IMR-90 (cell line): ENCODE results near the gene KIAA0825. TPM values are rescaled to one million over a fixed set of nuclear protein-coding genes. Genes with fewer than 3 reads are reported as not detected.

Experiments
- ATAC-seq: fragments of 200-7000 bp; cut with Tn5 transposase; 2 replicates; pipeline ENCODE4 v1.9.1; 2020; ENCODE audit warnings: low read depth, mild to moderate bottlenecking, moderate library complexity
- BruUV-seq: library from RNA; stranded (reverse); fragments of 400-500 nt; replicated peaks from 2 replicates; lab custom pipeline; 2021; lab: Mats Ljungman, UMichigan
- CTCF ChIA-PET: fragments of 300-600 bp; formaldehyde crosslinking; extraction: SDS; loops from one replicate; lab custom pipeline; 2021; ENCODE audit warnings: antibody characterized with exemption; lab: Yijun Ruan, JAX
- POLR2A ChIA-PET: fragments of 300-600 bp; sonication (Branson Sonifier 250); formaldehyde crosslinking; loops from one replicate; lab custom pipeline; 2022; ENCODE audit warnings: antibody characterized with exemption; ENCODE audit not compliant: unreplicated experiment; lab: Charles Lee
- DNase-seq: peaks from one replicate; pipeline ENCODE4 v3.0.0; 2013
- H2AFZ ChIP-seq: replicated peaks from 2 replicates; pipeline ENCODE3; 2013; ENCODE audit warnings: low read length, mild to moderate bottlenecking; ENCODE audit not compliant: poor library complexity
- H2AK5ac ChIP-seq: 2 replicates; pipeline ENCODE4 v1.6.1; 2013; ENCODE audit warnings: low read depth, low read length, inconsistent platforms
- H2AK9ac ChIP-seq: replicated peaks from 2 replicates; pipeline ENCODE3; 2013; ENCODE audit warnings: mild to moderate bottlenecking, low read depth, low read length, moderate library complexity; ENCODE audit not compliant: poor library complexity
- H2BK120ac ChIP-seq: 2 replicates; pipeline ENCODE4 v1.6.1; 2013; ENCODE audit warnings: low read depth, low read length, inconsistent platforms
- H2BK15ac ChIP-seq: 3 replicates; pipeline ENCODE4 v1.6.1; 2013; ENCODE audit warnings: low read depth, low read length, inconsistent platforms
- H2BK20ac ChIP-seq: 2 replicates; pipeline ENCODE4 v1.6.1; 2013; ENCODE audit warnings: low read depth, mild to moderate bottlenecking, inconsistent platforms, low read length, moderate library complexity
- H2BK5ac ChIP-seq: 2 replicates; pipeline ENCODE4 v1.6.1; 2013; ENCODE audit warnings: mild to moderate bottlenecking, low read depth, low read length, inconsistent platforms; ENCODE audit not compliant: poor library complexity, severe bottlenecking
- H3K14ac ChIP-seq: replicated peaks from 2 replicates; pipeline ENCODE4 v1.6.1; 2013; ENCODE audit warnings: low read depth, low read length, inconsistent platforms
- H3K18ac ChIP-seq: 2 replicates; pipeline ENCODE4 v1.6.1; 2013; ENCODE audit warnings: low read depth, low read length, control low read depth
- H3K23ac ChIP-seq: 2 replicates; pipeline ENCODE4 v1.6.1; 2013; ENCODE audit warnings: low read depth, low read length, inconsistent platforms
- H3K27ac ChIP-seq: 2 replicates; pipeline ENCODE4 v1.5.1; 2013; ENCODE audit warnings: mild to moderate bottlenecking, control low read depth, low read length; ENCODE audit not compliant: insufficient read depth
- H3K27me3 ChIP-seq: 2 replicates; pipeline ENCODE4 v1.6.1; 2013; ENCODE audit warnings: low read length; ENCODE audit not compliant: control insufficient read depth, insufficient read depth
- H3K36me3 ChIP-seq: 2 replicates; pipeline ENCODE4 v1.6.1; 2013; ENCODE audit warnings: low read length, mixed read lengths; ENCODE audit not compliant: control insufficient read depth, insufficient read depth
- H3K4ac ChIP-seq: 2 replicates; pipeline ENCODE4 v1.6.1; 2013; ENCODE audit warnings: low read depth, low read length, inconsistent platforms
- H3K4me1 ChIP-seq: 2 replicates; pipeline ENCODE4 v1.6.1; 2013; ENCODE audit warnings: low read length, mixed read lengths; ENCODE audit not compliant: control insufficient read depth, insufficient read depth
- H3K4me2 ChIP-seq: 2 replicates; pipeline ENCODE4 v1.6.1; 2013; ENCODE audit warnings: low read depth, mild to moderate bottlenecking, control low read depth, low read length, moderate library complexity
- H3K4me3 ChIP-seq: 2 replicates; pipeline ENCODE4 v1.5.1; 2013; ENCODE audit warnings: low read depth, mild to moderate bottlenecking, control low read depth, low read length, moderate library complexity; ENCODE audit not compliant: insufficient read depth
- H3K56ac ChIP-seq: 2 replicates; pipeline ENCODE4 v1.6.1; 2013; ENCODE audit warnings: low read length, inconsistent platforms; ENCODE audit not compliant: insufficient read depth; ENCODE audit errors: extremely low read depth
- H3K79me1 ChIP-seq, 2 experiments: 2 replicates each; pipeline ENCODE4 v1.6.1; 2013; ENCODE audit warnings: low read length in 2 of 2, inconsistent platforms in 1 of 2, low read depth in 1 of 2
- H3K9ac ChIP-seq: 2 replicates; pipeline ENCODE4 v1.6.1; 2013; ENCODE audit warnings: low read depth, low read length, control low read depth
- H3K9me1 ChIP-seq: 2 replicates; pipeline ENCODE4 v1.6.1; 2013; ENCODE audit warnings: low read length, inconsistent platforms; ENCODE audit not compliant: insufficient read depth
- H3K9me3 ChIP-seq: 2 replicates; pipeline ENCODE4 v1.6.1; 2013; ENCODE audit warnings: low read length; ENCODE audit not compliant: control insufficient read depth, insufficient read depth
- H4K20me1 ChIP-seq: 2 replicates; pipeline ENCODE4 v1.6.1; 2013; ENCODE audit warnings: low read length, inconsistent platforms; ENCODE audit not compliant: insufficient read depth
- H4K5ac ChIP-seq: 2 replicates; pipeline ENCODE4 v1.6.1; 2013; ENCODE audit warnings: mild to moderate bottlenecking, low read depth, low read length, control low read depth
- H4K8ac ChIP-seq, 2 experiments: 2 replicates each; pipeline ENCODE4 v1.6.1; 2013; ENCODE audit warnings: low read depth in 2 of 2, low read length in 2 of 2, control low read depth in 1 of 2, inconsistent platforms in 1 of 2
- H4K91ac ChIP-seq: 2 replicates; pipeline ENCODE4 v1.6.1; 2013; ENCODE audit warnings: low read depth, low read length, inconsistent platforms; ENCODE audit not compliant: insufficient read depth
- BHLHE40 ChIP-seq: fragments of 150-350 bp; IDR thresholded peaks from 2 replicates; pipeline ENCODE4 v1.6.1; 2016; ENCODE audit warnings: mild to moderate bottlenecking, low read depth, low read length
- CEBPB ChIP-seq: IDR thresholded peaks from 2 replicates; pipeline ENCODE4 v1.6.1; 2012; ENCODE audit warnings: low read depth, low read length, improper control_type of control experiment
- CHD1 ChIP-seq: IDR thresholded peaks from 2 replicates; pipeline ENCODE4 v1.6.1; 2012; ENCODE audit warnings: low read depth, low read length, improper control_type of control experiment
- FOS ChIP-seq: fragments of 150-350 bp; IDR thresholded peaks from 2 replicates; pipeline ENCODE4 v1.6.1; 2016; ENCODE audit warnings: low read depth, low read length
- MAFK ChIP-seq: IDR thresholded peaks from 2 replicates; pipeline ENCODE4 v1.6.1; 2012; ENCODE audit warnings: low read depth, low read length, improper control_type of control experiment
- MAZ ChIP-seq: IDR thresholded peaks from 2 replicates; pipeline ENCODE4 v1.6.1; 2012; ENCODE audit warnings: low read depth, mild to moderate bottlenecking, low read length, improper control_type of control experiment, moderate library complexity, borderline replicate concordance
- MXI1 ChIP-seq: IDR thresholded peaks from 2 replicates; pipeline ENCODE4 v1.6.1; 2012; ENCODE audit warnings: low read depth, mild to moderate bottlenecking, low read length, moderate library complexity, borderline replicate concordance
- NFE2L2 ChIP-seq: fragments of 150-350 bp; IDR thresholded peaks from 2 replicates; pipeline ENCODE4 v1.6.1; 2016; ENCODE audit warnings: low read depth, mild to moderate bottlenecking, low read length
- POLR2A ChIP-seq: IDR thresholded peaks from 2 replicates; pipeline ENCODE4 v1.6.1; 2012; ENCODE audit warnings: mild to moderate bottlenecking, low read depth, low read length
- RAD21 ChIP-seq: IDR thresholded peaks from 2 replicates; pipeline ENCODE4 v1.6.1; 2012; ENCODE audit warnings: low read length, improper control_type of control experiment
- RCOR1 ChIP-seq: IDR thresholded peaks from 2 replicates; pipeline ENCODE4 v1.6.1; 2012; ENCODE audit warnings: mild to moderate bottlenecking, low read length, improper control_type of control experiment; ENCODE audit not compliant: insufficient replicate concordance
- RFX5 ChIP-seq: IDR thresholded peaks from 2 replicates; pipeline ENCODE4 v1.8.0; 2012; ENCODE audit warnings: low read depth, mild to moderate bottlenecking, low read length, moderate library complexity
- SMC3 ChIP-seq: fragments of 150-350 bp; IDR thresholded peaks from 2 replicates; pipeline ENCODE4 v1.6.1; 2016; ENCODE audit warnings: low read depth, mild to moderate bottlenecking, antibody characterized with exemption, low read length, moderate library complexity
- WGBS, 2 experiments: methylation state at CpG; one replicate each; pipeline versions ENCODE4 v1.1.5 to v1.1.7; 2013; ENCODE audit warnings: missing lambda C conversion rate in 2 of 2; ENCODE audit not compliant: insufficient read length in 1 of 2; ENCODE audit errors: extremely low coverage in 2 of 2; 5-methylcytosine and 5-hydroxymethylcytosine counted together
- dilution Hi-C: fragments of 300-500 bp; cut with HindIII; formaldehyde crosslinking; loops from one replicate; pipeline ENCODE4 v1.14.3; 2018; ENCODE audit warnings: low sequenced_read_pairs; ENCODE audit not compliant: unreplicated experiment
- in situ Hi-C: fragments of 300-500 bp; cut with MboI; formaldehyde crosslinking; loops from 3 replicates; pipeline ENCODE4 v1.14.3; 2019; ENCODE audit warnings: low sequenced_read_pairs, inconsistent platforms, mixed read lengths
- intact Hi-C: fragments of 100-400 bp; cut with micrococcal nuclease; formaldehyde crosslinking; loops from 2 replicates; pipeline ENCODE4 v1.10.0; 2022
- polyA plus RNA-seq, 3 experiments: library from polyadenylated mRNA; depleted of rRNA; stranded (reverse); fragments of >200 nt; gene quantifications; 2 replicates each; pipeline ENCODE4 v1.2.3, GENCODE V29; 2012; ENCODE audit warnings: low replicate concordance in 1 of 3
- total RNA-seq: library from RNA; depleted of rRNA; stranded (reverse); fragments of >200 nt; gene quantifications from 2 replicates; pipeline ENCODE4 v1.2.3, GENCODE V29; 2012
- TF ChIP-seq, protein P1 (sequence below): fragments of 150-350 bp; IDR thresholded peaks from 2 replicates; pipeline ENCODE4 v1.6.1; 2017; ENCODE audit warnings: mild to moderate bottlenecking, antibody characterized with exemption, low read length, low read depth
- TF ChIP-seq, protein P2 (sequence below): conservative IDR thresholded peaks from 2 replicates; pipeline ENCODE4 v1.5.1; 2012; ENCODE audit warnings: mild to moderate bottlenecking, low read depth, low read length, improper control_type of control experiment
- TF ChIP-seq, protein P3 (sequence below): fragments of 150-350 bp; IDR thresholded peaks from 2 replicates; pipeline ENCODE4 v1.6.1; 2016; ENCODE audit warnings: low read depth, mild to moderate bottlenecking, low read length, moderate library complexity, borderline replicate concordance

Gene KIAA0825
- total and polyA plus RNA-seq, 2 of the 4 experiments (the other 2 are of a cell fraction) = 0.46 to 1.8 TPM

DNA sequence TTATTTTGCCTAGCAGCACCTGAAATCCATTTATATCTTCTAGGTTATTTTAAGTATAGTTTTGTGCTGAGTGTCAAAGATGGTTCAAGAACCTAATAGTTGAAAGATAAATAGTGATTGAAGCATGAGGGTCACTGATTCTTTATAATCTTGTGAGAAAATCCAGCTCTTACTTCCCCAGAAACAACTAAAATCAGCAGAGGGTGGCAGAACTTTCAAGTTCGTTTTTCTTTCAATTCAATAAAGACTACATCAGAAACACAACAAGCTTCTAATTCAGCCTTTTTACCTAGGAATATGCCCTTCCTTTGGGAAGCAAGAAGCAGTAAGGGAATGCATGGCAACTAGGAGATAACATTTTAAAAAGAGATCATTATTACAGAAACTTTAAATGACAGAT is 202.6 kb downstream of the KIAA0825 start:
- POLR2A ChIA-PET = no interaction called here

More for the DNA sequence above, 202.6 kb downstream of the KIAA0825 start:
- no peak overlapping the region for H2BK15ac ChIP-seq
- H4K20me1 ChIP-seq = no peaks in the 10 kb centered on the region
- H3K9ac ChIP-seq = no peak overlapping the region
- H3K14ac ChIP-seq = no peak overlapping the region
- WGBS, 2 experiments = no CpG with 5 or more reads among the region's 1 CpG
- no peak overlapping the region for H2AFZ ChIP-seq
- H3K9me1 ChIP-seq = no peaks in the 10 kb centered on the region
- no peak overlapping the region for H3K4me2 ChIP-seq
- H2BK20ac ChIP-seq = no peak overlapping the region
- no peak overlapping the region for H2AK5ac ChIP-seq
- no peak overlapping the region for H2BK120ac ChIP-seq
- no peak overlapping the region for H4K5ac ChIP-seq
- H2BK5ac ChIP-seq = no peak overlapping the region
- dilution Hi-C loops (no loop called here), intact Hi-C loops (no loop called here), in situ Hi-C loops (no loop called here)
- DNase-seq = no peak
- H3K36me3 ChIP-seq = no peaks in the 10 kb centered on the region
- H3K27ac ChIP-seq = no peak overlapping the region
- H3K4me1 ChIP-seq = no peaks in the 10 kb centered on the region
- CTCF ChIA-PET = no interaction called here
- H4K8ac ChIP-seq = no peak overlapping the region
- no peak overlapping the region for H3K56ac ChIP-seq
- H3K18ac ChIP-seq = no peak overlapping the region
- no peak overlapping the region for H3K4ac ChIP-seq
- ATAC-seq = no peak
- no peaks in the 10 kb centered on the region for H3K9me3 ChIP-seq
- no peak overlapping the region for H2AK9ac ChIP-seq
- H3K27me3 ChIP-seq = no peaks in the 10 kb centered on the region
- no TSS peak for BruUV-seq
- H3K23ac ChIP-seq = no peak overlapping the region
- no peaks in the 10 kb centered on the region for H3K79me1 ChIP-seq
- no peak overlapping the region for H3K4me3 ChIP-seq
- TF ChIP-seq RAD21 (no peak), MAFK (no peak), POLR2A (no peak), FOS (no peak), CHD1 (no peak), MXI1 (no peak), NFE2L2 (no peak), MAZ (no peak), RFX5 (no peak), CEBPB (no peak), RCOR1 (no peak), BHLHE40 (no peak), SMC3 (no peak)
- TF ChIP-seq, protein P1, sequence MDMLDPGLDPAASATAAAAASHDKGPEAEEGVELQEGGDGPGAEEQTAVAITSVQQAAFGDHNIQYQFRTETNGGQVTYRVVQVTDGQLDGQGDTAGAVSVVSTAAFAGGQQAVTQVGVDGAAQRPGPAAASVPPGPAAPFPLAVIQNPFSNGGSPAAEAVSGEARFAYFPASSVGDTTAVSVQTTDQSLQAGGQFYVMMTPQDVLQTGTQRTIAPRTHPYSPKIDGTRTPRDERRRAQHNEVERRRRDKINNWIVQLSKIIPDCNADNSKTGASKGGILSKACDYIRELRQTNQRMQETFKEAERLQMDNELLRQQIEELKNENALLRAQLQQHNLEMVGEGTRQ = no peak
- TF ChIP-seq, protein P2, sequence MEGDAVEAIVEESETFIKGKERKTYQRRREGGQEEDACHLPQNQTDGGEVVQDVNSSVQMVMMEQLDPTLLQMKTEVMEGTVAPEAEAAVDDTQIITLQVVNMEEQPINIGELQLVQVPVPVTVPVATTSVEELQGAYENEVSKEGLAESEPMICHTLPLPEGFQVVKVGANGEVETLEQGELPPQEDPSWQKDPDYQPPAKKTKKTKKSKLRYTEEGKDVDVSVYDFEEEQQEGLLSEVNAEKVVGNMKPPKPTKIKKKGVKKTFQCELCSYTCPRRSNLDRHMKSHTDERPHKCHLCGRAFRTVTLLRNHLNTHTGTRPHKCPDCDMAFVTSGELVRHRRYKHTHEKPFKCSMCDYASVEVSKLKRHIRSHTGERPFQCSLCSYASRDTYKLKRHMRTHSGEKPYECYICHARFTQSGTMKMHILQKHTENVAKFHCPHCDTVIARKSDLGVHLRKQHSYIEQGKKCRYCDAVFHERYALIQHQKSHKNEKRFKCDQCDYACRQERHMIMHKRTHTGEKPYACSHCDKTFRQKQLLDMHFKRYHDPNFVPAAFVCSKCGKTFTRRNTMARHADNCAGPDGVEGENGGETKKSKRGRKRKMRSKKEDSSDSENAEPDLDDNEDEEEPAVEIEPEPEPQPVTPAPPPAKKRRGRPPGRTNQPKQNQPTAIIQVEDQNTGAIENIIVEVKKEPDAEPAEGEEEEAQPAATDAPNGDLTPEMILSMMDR = no peak
- TF ChIP-seq, protein P3, sequence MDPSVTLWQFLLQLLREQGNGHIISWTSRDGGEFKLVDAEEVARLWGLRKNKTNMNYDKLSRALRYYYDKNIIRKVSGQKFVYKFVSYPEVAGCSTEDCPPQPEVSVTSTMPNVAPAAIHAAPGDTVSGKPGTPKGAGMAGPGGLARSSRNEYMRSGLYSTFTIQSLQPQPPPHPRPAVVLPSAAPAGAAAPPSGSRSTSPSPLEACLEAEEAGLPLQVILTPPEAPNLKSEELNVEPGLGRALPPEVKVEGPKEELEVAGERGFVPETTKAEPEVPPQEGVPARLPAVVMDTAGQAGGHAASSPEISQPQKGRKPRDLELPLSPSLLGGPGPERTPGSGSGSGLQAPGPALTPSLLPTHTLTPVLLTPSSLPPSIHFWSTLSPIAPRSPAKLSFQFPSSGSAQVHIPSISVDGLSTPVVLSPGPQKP = no peak
- H4K91ac ChIP-seq = no peak overlapping the region
